GM23338 (cell line): Measurements from ENCODE around the gene GRAMD2B. TPM values are rescaled to one million over a fixed set of nuclear protein-coding genes. Genes with fewer than 3 reads are reported as not detected.

Source experiments
- ATAC-seq: fragments of 200-7000 bp; cut with Tn5 transposase; 3 replicates; pipeline ENCODE4 v1.9.1; 2020
- DNase-seq: peaks from one replicate; pipeline ENCODE4 v3.0.0-alpha.2; 2015; ENCODE audit warnings: low spot score
- H2AFZ ChIP-seq: fragments of 200-600 bp; sonication (generic); 2 replicates; pipeline ENCODE4 v1.8.0; 2016; ENCODE audit warnings: antibody characterized with exemption, mild to moderate bottlenecking, moderate library complexity
- H3F3A ChIP-seq: fragments of 200-600 bp; sonication (generic); replicated peaks from 2 replicates; pipeline ENCODE4 v1.8.0; 2017; ENCODE audit warnings: antibody characterized with exemption, mixed run types, low read depth
- H3K27ac ChIP-seq: fragments of 200-600 bp; sonication (generic); 2 replicates; pipeline ENCODE4 v1.6.1; 2016; ENCODE audit warnings: low read depth
- H3K27me3 ChIP-seq: fragments of 200-600 bp; sonication (generic); 2 replicates; pipeline ENCODE4 v1.8.0; 2016; ENCODE audit warnings: mild to moderate bottlenecking, mixed run types, moderate library complexity; ENCODE audit not compliant: insufficient read depth
- H3K36me3 ChIP-seq: fragments of 200-600 bp; sonication (generic); 2 replicates; pipeline ENCODE4 v1.8.0; 2016; ENCODE audit warnings: mild to moderate bottlenecking; ENCODE audit not compliant: insufficient read depth
- H3K4me1 ChIP-seq: fragments of 200-600 bp; sonication (generic); 2 replicates; pipeline ENCODE4 v1.8.0; 2016; ENCODE audit warnings: mild to moderate bottlenecking, moderate library complexity; ENCODE audit not compliant: insufficient read depth
- H3K4me2 ChIP-seq: fragments of 200-600 bp; sonication (generic); 2 replicates; pipeline ENCODE4 v1.7.1; 2017; ENCODE audit warnings: mixed run types
- H3K4me3 ChIP-seq: fragments of 200-600 bp; sonication (generic); 2 replicates; pipeline ENCODE4 v1.6.1; 2016; ENCODE audit warnings: mixed run types
- H3K79me2 ChIP-seq: fragments of 200-600 bp; sonication (generic); replicated peaks from 2 replicates; pipeline ENCODE4 v1.8.0; 2017; ENCODE audit warnings: mild to moderate bottlenecking; ENCODE audit not compliant: insufficient read depth
- H3K9me2 ChIP-seq: fragments of 200-600 bp; sonication (generic); 2 replicates; pipeline ENCODE4 v1.8.0; 2017; ENCODE audit not compliant: insufficient read depth
- H4K20me1 ChIP-seq: fragments of 200-600 bp; sonication (generic); replicated peaks from 2 replicates; pipeline ENCODE4 v1.8.0; 2017; ENCODE audit warnings: mild to moderate bottlenecking; ENCODE audit not compliant: insufficient read depth
- H3K27ac Mint-ChIP-seq: 2 replicates; pipeline ENCODE4 v1.8.0; 2020; ENCODE audit warnings: inconsistent platforms, mild to moderate bottlenecking, moderate library complexity, mixed read lengths
- H3K27me3 Mint-ChIP-seq: 3 replicates; pipeline ENCODE4 v1.8.0; 2022; ENCODE audit warnings: low read depth, mild to moderate bottlenecking, moderate library complexity, mixed read lengths, inconsistent platforms; ENCODE audit not compliant: insufficient read depth, poor library complexity
- H3K36me3 Mint-ChIP-seq: 3 replicates; pipeline ENCODE4 v1.8.0; 2021; ENCODE audit warnings: low read depth, mild to moderate bottlenecking, inconsistent platforms, moderate library complexity, mixed read lengths
- H3K4me1 Mint-ChIP-seq: 3 replicates; pipeline ENCODE4 v1.8.0; 2020; ENCODE audit warnings: mild to moderate bottlenecking, inconsistent platforms, mixed read lengths
- H3K4me3 Mint-ChIP-seq: 3 replicates; pipeline ENCODE4 v1.8.0; 2021; ENCODE audit warnings: moderate library complexity, mild to moderate bottlenecking, inconsistent platforms, mixed read lengths
- H3K9me3 Mint-ChIP-seq: 3 replicates; pipeline ENCODE4 v1.8.0; 2020; ENCODE audit warnings: moderate library complexity, mild to moderate bottlenecking, inconsistent platforms, mixed read lengths
- CREB1 ChIP-seq: fragments of 250-450 bp; sonication (Bioruptor Pico); IDR thresholded peaks from 2 replicates; pipeline ENCODE4 v1.5.0; 2020; ENCODE audit warnings: low read depth, mild to moderate bottlenecking, moderate library complexity
- CTCF ChIP-seq, 2 experiments: fragments of 200-600 bp in 1 of 2; sonication (generic) in 1 of 2; conservative IDR thresholded peaks; 2 replicates each; pipeline versions ENCODE4 v1.5.1 to v1.6.1; 2016 to 2017; ENCODE audit warnings: antibody characterized with exemption in 2 of 2, low read depth in 2 of 2, mild to moderate bottlenecking in 2 of 2, moderate library complexity in 1 of 2
- ETS1 ChIP-seq: IDR thresholded peaks from 2 replicates; pipeline ENCODE4 v1.6.1; 2016; ENCODE audit warnings: antibody characterized with exemption
- EZH2 ChIP-seq: fragments of 200-600 bp; sonication (generic); IDR thresholded peaks from one replicate; pipeline ENCODE4 v1.8.0; 2017; ENCODE audit warnings: antibody characterized with exemption, mild to moderate bottlenecking, low read depth; ENCODE audit not compliant: unreplicated experiment
- EZH2phosphoT487 ChIP-seq: fragments of 200-600 bp; sonication (generic); IDR thresholded peaks from one replicate; pipeline ENCODE4 v1.8.1; 2018; ENCODE audit warnings: antibody characterized with exemption; ENCODE audit not compliant: unreplicated experiment
- JUNB ChIP-seq: IDR thresholded peaks from one replicate; pipeline ENCODE4 v1.6.1; 2016; ENCODE audit warnings: antibody characterized with exemption; ENCODE audit not compliant: unreplicated experiment
- NANOG ChIP-seq: IDR thresholded peaks from 2 replicates; pipeline ENCODE4 v1.6.1; 2016; ENCODE audit warnings: antibody characterized with exemption, borderline replicate concordance
- POLR2AphosphoS5 ChIP-seq: IDR thresholded peaks from 2 replicates; pipeline ENCODE4 v1.6.1; 2016; ENCODE audit warnings: antibody characterized with exemption, low read depth
- REST ChIP-seq: IDR thresholded peaks from one replicate; pipeline ENCODE4 v1.6.1; 2018; ENCODE audit warnings: antibody characterized with exemption; ENCODE audit not compliant: unreplicated experiment
- STAT1 ChIP-seq: IDR thresholded peaks from one replicate; pipeline ENCODE4 v1.6.1; 2016; ENCODE audit warnings: antibody characterized with exemption; ENCODE audit not compliant: unreplicated experiment
- ZNF114 ChIP-seq: fragments of 250-450 bp; sonication (Bioruptor Pico); IDR thresholded peaks from 2 replicates; pipeline ENCODE4 v1.5.0; 2020; ENCODE audit warnings: mild to moderate bottlenecking, moderate library complexity
- ZNF331 ChIP-seq: fragments of 250-450 bp; sonication (Bioruptor Pico); IDR thresholded peaks from 2 replicates; pipeline ENCODE4 v1.5.0; 2020; ENCODE audit warnings: low read depth, mild to moderate bottlenecking, moderate library complexity
- ZNF462 ChIP-seq: fragments of 250-450 bp; sonication (Bioruptor Pico); IDR thresholded peaks from 2 replicates; pipeline ENCODE4 v1.5.0; 2020; ENCODE audit warnings: mild to moderate bottlenecking, moderate library complexity
- polyA plus RNA-seq: library from polyadenylated mRNA; unstranded; fragments of >200 nt; fragmentation: Nextera tagmentation; extraction: Ambion mirVana; gene quantifications from 2 replicates; pipeline ENCODE4 v1.2.1, GENCODE V29; 2016
- total RNA-seq: library from RNA; depleted of rRNA; stranded (reverse); fragments of >200 nt; shearing (Covaris generic); gene quantifications from 2 replicates; pipeline ENCODE4 v1.2.3, GENCODE V29; 2014

GRAMD2B gene
- total and polyA plus RNA-seq, 2 experiments from 2014 or later = 9.7 to 16.9 TPM

GRCh38 chr5:126468091-126468490 lies 44.9 kb downstream of the GRAMD2B start:
- no peaks in the 10 kb centered on the region; the same call in 2 of the 3 replicates for H3K9me3 Mint-ChIP-seq
- peaks cover 10% of the 10 kb centered on the region for H3K36me3 Mint-ChIP-seq
- no peak overlapping the region for H3K27ac Mint-ChIP-seq
- H3K4me1 Mint-ChIP-seq = peaks cover 17% of the 10 kb centered on the region
- H4K20me1 ChIP-seq = no peaks in the 10 kb centered on the region
- TF ChIP-seq ZNF114 (CRISPR knock-in tag) (no peak), REST (no peak), CTCF (conservative IDR thresholded peaks at IDR 0.05; ENCODE audit: low read depth in 2 of 2) (no peak), ZNF462 (CRISPR knock-in tag) (no peak), EZH2 (no peak), JUNB (no peak), NANOG (no peak), ETS1 (no peak), STAT1 (no peak), ZNF331 (CRISPR knock-in tag) (no peak), EZH2phosphoT487 (no peak), CREB1 (CRISPR knock-in tag) (no peak), POLR2AphosphoS5 (no peak)
- H3K4me3 Mint-ChIP-seq = no peak overlapping the region
- peaks cover 12% of the 10 kb centered on the region for H3K27me3 Mint-ChIP-seq
- H3K4me2 ChIP-seq = no peak overlapping the region
- no peaks in the 10 kb centered on the region for H3F3A ChIP-seq
- no peak for DNase-seq
- H3K27me3 ChIP-seq = no peaks in the 10 kb centered on the region; the same call in 1 of the 2 replicates
- no peak overlapping the region for H3K27ac ChIP-seq
- H3K9me2 ChIP-seq = no peaks in the 10 kb centered on the region
- no peaks in the 10 kb centered on the region; the same call in 1 of the 2 replicates for H3K36me3 ChIP-seq
- H3K79me2 ChIP-seq = no peaks in the 10 kb centered on the region
- H3K4me1 ChIP-seq = no peaks in the 10 kb centered on the region
- H2AFZ ChIP-seq = no peak overlapping the region
- no peak for ATAC-seq
- H3K4me3 ChIP-seq = no peak overlapping the region
